Kidney (tissue), 14 donors: ENCODE results near the gene GARIN5B. TPM values are rescaled to one million over a fixed set of nuclear protein-coding genes. Genes with fewer than 3 reads are reported as not detected.

Source experiments
- DNase-seq, 5 donors: peaks; one replicate each; pipeline ENCODE4 v3.0.0-alpha.2; 2013 to 2020
- FAIRE-seq: peaks from 2 replicates; lab custom pipeline; 2012; peaks lifted over from hg19 to GRCh38; lab: Jason Lieb, UNC
- H3K27ac ChIP-seq, 2 donors: one replicate each; pipeline ENCODE4 v1.7.0; 2013; ENCODE audit warnings: low read depth in 2 of 2, low read length in 2 of 2, inconsistent platforms in 1 of 2
- H3K27me3 ChIP-seq: one replicate; pipeline ENCODE4 v1.7.1; 2013; ENCODE audit warnings: low read length, inconsistent platforms; ENCODE audit not compliant: control insufficient read depth, insufficient read depth
- H3K36me3 ChIP-seq, 3 donors: one replicate each; pipeline versions ENCODE4 v1.7.0 to v1.7.1; 2013; ENCODE audit warnings: low read length in 3 of 3, control low read depth in 1 of 3, inconsistent platforms in 1 of 3; ENCODE audit not compliant: insufficient read depth in 3 of 3, control insufficient read depth in 2 of 3
- H3K4me1 ChIP-seq, 3 donors: one replicate each; pipeline versions ENCODE4 v1.7.0 to v1.7.1; 2013; ENCODE audit warnings: low read length in 3 of 3, inconsistent platforms in 1 of 3, low read depth in 1 of 3; ENCODE audit not compliant: control insufficient read depth in 2 of 3, insufficient read depth in 2 of 3
- H3K4me3 ChIP-seq, 3 donors: one replicate each; pipeline versions ENCODE4 v1.7.0 to v1.8.1; 2013; ENCODE audit warnings: low read length in 3 of 3, control low read depth in 1 of 3, inconsistent platforms in 1 of 3
- H3K9ac ChIP-seq, 3 donors: one replicate each; pipeline versions ENCODE4 v1.7.0 to v1.7.1; 2013; ENCODE audit warnings: low read length in 3 of 3, control low read depth in 1 of 3, inconsistent platforms in 1 of 3
- H3K9me3 ChIP-seq, 3 donors: one replicate each; pipeline versions ENCODE4 v1.7.0 to v1.7.1; 2013; ENCODE audit warnings: low read length in 3 of 3, control low read depth in 1 of 3, inconsistent platforms in 1 of 3; ENCODE audit not compliant: control insufficient read depth in 2 of 3, insufficient read depth in 1 of 3
- CTCF ChIP-seq: IDR thresholded peaks from 3 replicates; pipeline ENCODE4 v1.5.1; 2012; ENCODE audit warnings: mild to moderate bottlenecking, moderate library complexity, borderline replicate concordance; ENCODE audit not compliant: insufficient read depth; ENCODE audit errors: extremely low read depth
- intact Hi-C: fragments of 100-400 bp; cut with DNase I; formaldehyde crosslinking; loops from one replicate; pipeline ENCODE4 v1.11.1; 2022
- polyA plus RNA-seq: library from polyadenylated mRNA; stranded (reverse); fragments of 350-450 nt; fragmentation: Illumina TruSeq; extraction: RNeasy Lipid Tissue Mini Kit (QIAGEN cat#74804); gene quantifications from one replicate; pipeline ENCODE4 v1.2.3, GENCODE V29; 2014; ENCODE audit warnings: low read depth, low replicate concordance; ENCODE audit not compliant: insufficient read depth
- total RNA-seq: library from RNA; stranded (reverse); fragmentation: NEBNext Ultra II Directional; extraction: Animal tissue kit (Norgen Biotek cat#: 25700); gene quantifications from one replicate; pipeline ENCODE4 v1.2.1, GENCODE V29; 2021
- donor health status: control.
- donor health status: control.
- donor health status: control.
- donor health status: control.
- donor health status: control.
- donor health status: DM: yes; HTN: yes; CAD: no.
- donor health status: Normal renal cell carcinoma (clear cell type).

GARIN5B gene
- total and polyA plus RNA-seq, 2 donors from 2014 or later: not detected

- no peak for TF ChIP-seq CTCF
- DNase-seq: peak in 4 of 5 donors; percentile 22 to 78 (median 64)
Measured at GRCh38 chr19:55312621-55313512, 50.2 kb downstream of the GARIN5B start.

GRCh38 chr19:55311797-55312196 lies 51.3 kb downstream of the GARIN5B start:
- no peak for TF ChIP-seq CTCF
- Histone ChIP-seq H3K4me3 (no peak overlapping the region), H3K9ac (no peak overlapping the region), H3K4me1 (no peaks in the 10 kb centered on the region), H3K27me3 (no peaks in the 10 kb centered on the region), H3K9me3 (peaks cover 0 to 8% (median 0%) of the 10 kb centered on the region in 3 donors), H3K36me3 (peaks cover 0 to 2% (median 0%) of the 10 kb centered on the region in 3 donors), H3K27ac (no peak overlapping the region)
- intact Hi-C loops: no loop called here
- DNase-seq: no peak
- FAIRE-seq: no peak

More at GRCh38 chr19:55312621-55313512, 50.2 kb downstream of the GARIN5B start:
- Histone ChIP-seq H3K9me3 (peaks cover 0 to 8% (median 0%) of the 10 kb centered on the region in 3 donors), H3K9ac (no peak overlapping the region), H3K4me1 (no peaks in the 10 kb centered on the region), H3K36me3 (peaks cover 0 to 4% (median 0%) of the 10 kb centered on the region in 3 donors), H3K27me3 (no peaks in the 10 kb centered on the region), H3K27ac (no peak overlapping the region), H3K4me3 (no peak overlapping the region)
- intact Hi-C loops: no loop called here
- FAIRE-seq: no peak

- no peak overlapping the region for H3K9ac ChIP-seq
- H3K4me3 ChIP-seq: no peak overlapping the region
- no peaks in the 10 kb centered on the region for H3K4me1 ChIP-seq
- H3K9me3 ChIP-seq: peaks cover 0 to 5% (median 0%) of the 10 kb centered on the region in 3 donors
- intact Hi-C loops: no loop called here
- FAIRE-seq: no peak
- no peaks in the 10 kb centered on the region for H3K27me3 ChIP-seq
- DNase-seq: no peak
- H3K36me3 ChIP-seq: peaks cover 0 to 2% (median 0%) of the 10 kb centered on the region in 3 donors
- TF ChIP-seq CTCF: no peak
- H3K27ac ChIP-seq: no peak overlapping the region
Measured at GRCh38 chr19:55311397-55311796, 51.7 kb downstream of the GARIN5B start.
